CD4-positive, alpha-beta T cell treated with Interferon gamma for 1 hour (primary cell): ENCODE data around the gene SLC4A11.

Source experiments
- DNase-seq: peaks from one replicate; pipeline ENCODE4 v3.0.0-alpha.2; 2020

SLC4A11 gene

GRCh38 chr20:3239026-3239866, at the start of gene SLC4A11:
Gene SLC4A11, minus strand, starts transcription at chr20:3239190. Its CDS starts 53 bp downstream, at chr20:3239137.
- DNase-seq, result peak; percentile 9

DNA sequence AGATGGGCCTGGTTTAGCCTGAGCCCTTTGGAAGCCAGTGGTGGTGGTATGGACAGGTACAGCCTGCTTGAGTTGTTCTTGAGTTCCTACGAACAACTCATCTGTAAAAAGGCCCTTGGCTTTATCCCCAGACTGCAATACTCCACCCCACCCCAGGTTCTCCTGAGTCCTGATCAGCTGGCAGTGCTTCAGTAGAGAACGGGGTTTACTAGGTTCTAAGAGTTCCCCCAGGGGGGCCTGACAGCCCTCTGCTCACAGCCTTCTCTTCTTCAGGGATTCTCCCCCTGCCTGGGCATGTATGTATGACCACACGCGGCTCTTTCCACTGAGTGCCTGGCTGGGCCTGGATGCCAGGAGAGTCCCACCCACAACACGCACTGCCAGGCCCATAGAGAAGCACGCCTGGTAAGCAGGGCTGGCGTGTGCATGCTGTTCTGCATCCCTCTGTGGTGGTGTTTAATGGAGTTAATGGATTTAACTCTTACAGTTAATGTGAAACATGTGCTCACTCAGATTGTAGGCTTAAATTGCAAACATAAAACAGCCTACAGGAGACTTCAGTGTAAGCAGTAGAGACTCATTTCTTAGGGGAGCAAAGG, 44.3 kb upstream of the SLC4A11 start:
- no peak for DNase-seq

- no peak for DNase-seq
These were observed 43.6 kb upstream of the SLC4A11 start for GRCh38 chr20:3282271-3283221.

- no peak for DNase-seq
These were observed 42.4 kb upstream of the SLC4A11 start for GRCh38 chr20:3281437-3281836.

- no peak for DNase-seq
These were observed 40.8 kb upstream of the SLC4A11 start for GRCh38 chr20:3279761-3280160.

GRCh38 chr20:3277686-3278465, 38.9 kb upstream of the SLC4A11 start:
- DNase-seq, result no peak

DNA sequence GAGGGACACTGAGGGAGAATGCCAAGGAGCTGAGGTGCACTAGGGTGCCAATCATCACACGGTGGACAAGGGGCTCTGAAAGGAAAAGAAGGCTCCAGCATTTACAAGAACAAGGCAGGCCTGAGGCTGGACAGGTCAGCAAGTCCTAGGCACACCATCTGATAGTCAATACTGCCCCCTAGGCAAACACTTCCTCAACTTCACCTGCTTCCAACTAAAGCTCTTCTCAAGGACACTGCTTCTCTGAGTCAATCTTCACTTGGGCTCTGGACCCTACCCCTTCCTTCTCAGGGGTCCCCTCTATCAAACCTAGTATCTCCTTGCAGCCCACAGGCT, 37.7 kb upstream of the SLC4A11 start:
- no peak for DNase-seq

DNA sequence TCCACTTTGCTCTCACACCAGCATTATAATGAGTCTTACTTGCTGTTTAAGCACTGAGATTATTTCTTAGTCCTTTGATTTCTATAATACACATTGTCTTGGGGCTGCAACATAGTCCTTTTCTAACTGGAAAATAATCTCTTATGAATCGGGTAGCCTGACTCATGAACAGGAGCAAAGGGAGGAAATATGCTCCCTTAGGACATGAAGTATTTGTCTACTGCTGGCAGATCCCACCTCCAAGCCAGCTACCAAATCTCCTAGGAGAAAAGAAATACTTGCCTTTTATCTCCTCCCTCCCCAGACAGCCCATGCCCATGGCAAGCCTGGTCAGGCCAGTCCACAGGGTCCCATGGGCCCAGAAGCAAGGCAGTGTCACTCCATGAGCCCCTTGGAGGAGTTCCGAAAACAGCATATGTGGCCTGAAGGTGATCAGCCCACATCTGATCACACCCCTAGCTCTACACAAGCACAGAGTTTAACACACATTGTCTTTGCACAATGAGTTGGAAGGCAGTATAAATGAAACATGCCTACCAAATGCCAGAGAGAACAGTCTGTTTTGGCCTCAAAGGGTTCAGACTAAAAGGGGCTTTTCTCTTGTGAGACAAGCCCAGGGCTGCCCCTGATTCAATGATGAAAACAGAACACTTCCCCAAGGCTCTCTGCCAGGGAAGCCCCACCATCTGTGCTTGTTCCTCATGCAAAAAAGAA, 37.1 kb upstream of the SLC4A11 start:
- no peak for DNase-seq

DNA sequence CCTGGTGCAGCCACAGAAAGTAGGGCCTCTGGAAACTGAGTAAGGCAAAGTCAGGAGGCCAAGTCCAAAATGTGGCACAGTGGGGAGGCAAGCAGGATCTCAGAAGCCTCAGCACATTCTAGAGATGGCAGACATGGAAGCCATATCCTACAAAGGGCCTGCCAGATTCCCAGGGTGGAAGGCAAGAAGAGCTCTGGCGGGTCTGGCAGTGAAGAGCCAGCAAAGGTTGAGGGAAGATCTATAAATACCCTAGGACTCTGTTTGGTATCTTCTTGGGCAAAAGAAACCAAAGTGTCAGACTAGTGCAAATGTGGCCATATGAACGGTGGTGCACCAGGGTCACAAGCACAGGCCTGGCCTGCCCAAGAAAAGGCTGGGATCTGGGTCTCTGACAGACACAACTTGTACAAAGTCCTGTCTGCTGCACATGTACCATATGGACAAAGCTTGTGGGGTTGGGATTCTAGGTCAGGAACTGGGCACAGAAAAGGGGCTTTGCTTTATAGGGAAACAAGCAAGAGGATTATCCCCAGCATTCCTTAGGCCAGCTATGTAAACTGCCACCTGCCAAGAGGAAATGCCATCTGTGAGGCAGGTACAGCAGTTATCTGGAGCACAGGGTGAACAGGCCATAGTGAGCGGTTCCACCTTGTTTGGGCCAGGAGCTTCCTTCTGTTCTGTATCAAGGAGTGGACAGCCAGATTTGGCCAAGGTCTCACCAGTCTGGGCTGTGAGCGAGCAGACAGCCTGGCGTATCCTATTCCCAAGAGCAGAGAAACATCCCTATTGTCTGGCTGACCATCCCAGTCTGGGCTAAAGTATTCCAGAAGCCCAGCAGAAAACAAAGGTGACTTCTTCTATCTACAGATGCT, 36.3 kb upstream of the SLC4A11 start:
- no peak for DNase-seq

GRCh38 chr20:3273371-3273770, 34.4 kb upstream of the SLC4A11 start:
- DNase-seq, result no peak

DNA sequence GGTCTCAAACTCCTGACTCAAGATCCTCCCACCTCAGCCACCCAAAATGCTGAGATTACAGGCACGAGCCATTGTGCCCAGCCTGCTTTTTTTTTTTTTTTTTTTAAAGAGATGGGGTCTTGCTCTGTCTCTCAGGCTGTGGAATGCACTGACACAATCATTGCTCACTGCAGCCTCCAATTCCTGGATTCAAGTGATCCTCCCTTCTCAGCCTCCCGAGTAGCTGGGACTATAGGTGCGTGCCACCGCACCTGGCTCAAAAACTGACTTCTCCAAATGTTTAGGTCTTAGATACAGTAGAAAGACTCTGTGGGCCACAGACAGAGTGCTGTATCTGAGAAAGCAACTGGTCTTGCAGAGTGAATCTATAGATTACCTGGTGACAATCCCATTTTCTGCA, 31.1 kb upstream of the SLC4A11 start:
- no peak for DNase-seq

- no peak for DNase-seq
These were observed 23.6 kb upstream of the SLC4A11 start for GRCh38 chr20:3262566-3262965.

- DNase-seq, result no peak
These were observed 19.4 kb upstream of the SLC4A11 start for GRCh38 chr20:3258429-3258828.

DNA sequence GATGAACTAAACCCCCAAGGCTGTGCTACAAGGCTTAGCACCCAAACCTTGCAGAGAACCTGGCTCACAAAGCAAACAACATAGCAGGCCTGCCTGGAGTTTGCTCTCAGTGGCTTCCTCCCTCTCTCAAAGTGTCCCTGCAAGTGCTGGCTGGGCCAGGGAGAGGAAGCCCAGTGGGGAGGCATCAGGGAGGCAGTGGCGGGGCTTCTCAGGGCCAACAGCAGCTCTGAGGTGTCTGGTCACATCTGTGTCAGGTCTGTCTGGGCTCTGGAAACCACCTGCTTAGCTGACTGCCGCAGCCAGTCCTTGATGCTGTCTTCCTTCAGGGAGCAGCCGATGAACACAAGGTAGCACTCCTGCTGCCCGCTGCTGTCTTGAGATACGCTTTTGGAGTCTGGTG, 16.7 kb upstream of the SLC4A11 start:
- DNase-seq, result no peak

- DNase-seq, result no peak
These were observed 12.8 kb upstream of the SLC4A11 start for GRCh38 chr20:3251806-3252205.

DNA sequence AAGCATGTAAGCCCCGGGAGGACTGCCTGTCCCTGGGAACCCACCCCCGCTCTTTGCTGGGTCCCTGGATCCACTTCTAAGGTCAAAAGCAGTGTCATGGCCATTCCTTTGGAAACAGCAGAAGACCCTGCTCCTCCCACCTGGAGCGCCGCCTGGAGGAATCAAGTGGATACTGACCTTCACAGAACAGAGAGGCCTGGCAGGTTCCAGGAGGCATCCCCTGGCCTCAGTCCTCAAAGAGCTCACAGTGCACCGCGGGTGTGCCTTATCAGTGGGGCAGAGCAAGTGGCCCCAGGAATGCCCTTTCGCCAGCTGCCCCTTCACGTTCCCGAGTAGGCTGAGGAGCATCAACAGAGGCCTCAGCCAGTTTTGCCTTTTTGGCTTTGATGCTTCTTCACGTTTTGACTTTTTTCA, 11.1 kb upstream of the SLC4A11 start:
- no peak for DNase-seq

GRCh38 chr20:3248993-3249347, 10.0 kb upstream of the SLC4A11 start:
- no peak for DNase-seq

- no peak for DNase-seq
These were observed 9.4 kb upstream of the SLC4A11 start for GRCh38 chr20:3248167-3248992.

- no peak for DNase-seq
These were observed 8.6 kb upstream of the SLC4A11 start for GRCh38 chr20:3247638-3248037.

- no peak for DNase-seq
These were observed 7.7 kb upstream of the SLC4A11 start for GRCh38 chr20:3246682-3247081.
